Caco-2 (cell line): ENCODE measurements around the gene ZDHHC13. TPM values are rescaled to one million over a fixed set of nuclear protein-coding genes. Genes with fewer than 3 reads are reported as not detected.
"Not testable (repeated sequence)": the region's sequence is repeated elsewhere in the genome, so short reads cannot be mapped to it uniquely, and the experiment has no call there.

Experiments used
- BruUV-seq: library from RNA; stranded (reverse); fragments of 400-500 nt; replicated peaks from 2 replicates; lab custom pipeline; 2021; lab: Mats Ljungman, UMichigan
- CTCF ChIA-PET: fragments of 300-600 bp; sonication (Branson Sonifier 250); formaldehyde crosslinking; loops from one replicate; lab custom pipeline; 2022; ENCODE audit warnings: antibody characterized with exemption; lab: Charles Lee
- POLR2A ChIA-PET: fragments of 300-600 bp; sonication (Branson Sonifier 250); formaldehyde crosslinking; loops from one replicate; lab custom pipeline; 2022; ENCODE audit warnings: antibody characterized with exemption; lab: Charles Lee
- DNase-seq, 2 experiments: peaks; one replicate each; pipeline versions ENCODE4 v3.0.0 to v3.0.0-alpha.2; 2020 to 2022
- H3K27me3 ChIP-seq: replicated peaks from 2 replicates; pipeline ENCODE4 v1.6.0; 2011; ENCODE audit warnings: low read length; ENCODE audit not compliant: control insufficient read depth, insufficient read depth
- H3K36me3 ChIP-seq: 2 replicates; pipeline ENCODE4 v1.5.1; 2011; ENCODE audit warnings: low read length; ENCODE audit not compliant: control insufficient read depth, insufficient read depth
- H3K4me1 ChIP-seq: fragments of 250-450 bp; sonication (Bioruptor Pico); 2 replicates; pipeline ENCODE4 v1.5.1; 2020; ENCODE audit warnings: mild to moderate bottlenecking
- H3K4me3 ChIP-seq: 2 replicates; pipeline ENCODE4 v1.5.1; 2011; ENCODE audit warnings: low read depth, mild to moderate bottlenecking, control low read depth, low read length
- H3K9me3 ChIP-seq: fragments of 250-450 bp; sonication (Bioruptor Pico); 2 replicates; pipeline ENCODE4 v1.5.1; 2020; ENCODE audit warnings: mild to moderate bottlenecking, moderate library complexity
- H3K27ac Mint-ChIP-seq: one replicate; pipeline ENCODE4 v1.8.0; 2022; ENCODE audit warnings: mixed read lengths; ENCODE audit not compliant: unreplicated experiment
- H3K27me3 Mint-ChIP-seq: one replicate; pipeline ENCODE4 v1.8.0; 2022; ENCODE audit warnings: mixed read lengths; ENCODE audit not compliant: insufficient read depth, unreplicated experiment
- H3K36me3 Mint-ChIP-seq: one replicate; pipeline ENCODE4 v1.8.0; 2022; ENCODE audit warnings: mild to moderate bottlenecking, mixed read lengths; ENCODE audit not compliant: insufficient read depth, unreplicated experiment
- H3K4me1 Mint-ChIP-seq: one replicate; pipeline ENCODE4 v1.8.0; 2022; ENCODE audit warnings: low read depth, mixed read lengths; ENCODE audit not compliant: unreplicated experiment
- H3K4me3 Mint-ChIP-seq: one replicate; pipeline ENCODE4 v1.8.0; 2022; ENCODE audit warnings: mild to moderate bottlenecking, moderate library complexity, mixed read lengths; ENCODE audit not compliant: unreplicated experiment
- H3K9me3 Mint-ChIP-seq: one replicate; pipeline ENCODE4 v1.8.0; 2022; ENCODE audit warnings: mixed read lengths; ENCODE audit not compliant: unreplicated experiment
- CTCF ChIP-seq, 2 experiments: fragments of 200-600 bp in 1 of 2; IDR thresholded peaks; 1 replicate in 1 of 2; 2 replicates in 1 of 2; pipeline versions ENCODE4 v1.5.1 to v1.8.0; 2011 to 2022; ENCODE audit warnings: antibody characterized with exemption in 1 of 2, control low read depth in 1 of 2, inconsistent platforms in 1 of 2, low read depth in 1 of 2, low read length in 1 of 2, mild to moderate bottlenecking in 1 of 2, moderate library complexity in 1 of 2; ENCODE audit not compliant: insufficient read depth in 1 of 2, severe bottlenecking in 1 of 2, unreplicated experiment in 1 of 2
- intact Hi-C: fragments of 100-400 bp; cut with micrococcal nuclease; formaldehyde crosslinking; loops from one replicate; pipeline ENCODE4 v1.10.0; 2022; ENCODE audit not compliant: unreplicated experiment
- total RNA-seq: library from RNA; stranded (reverse); gene quantifications from 2 replicates; pipeline ENCODE4 v1.2.3, GENCODE V29; 2022

ZDHHC13 gene
- total RNA-seq, 1 experiment from 2014 or later, result 21.8 TPM

GRCh38 chr11:19121646-19122045 lies 4.7 kb downstream of the ZDHHC13 start:
- H3K4me1 ChIP-seq, result no peaks in the 10 kb centered on the region
- no peak overlapping the region for H3K4me3 ChIP-seq
- CTCF ChIA-PET, result no interaction called here
- Mint-ChIP-seq H3K36me3 (peaks cover 29% of the 10 kb centered on the region), H3K4me3 (no peak overlapping the region), H3K9me3 (no peaks in the 10 kb centered on the region), H3K27ac (no peak overlapping the region), H3K4me1 (peaks cover 13% of the 10 kb centered on the region), H3K27me3 (no peaks in the 10 kb centered on the region)
- H3K27me3 ChIP-seq, result no peaks in the 10 kb centered on the region
- DNase-seq, result no peak
- no TSS peak for BruUV-seq
- H3K36me3 ChIP-seq, result peaks cover 1% of the 10 kb centered on the region; the same call in 1 of the 2 replicates
- intact Hi-C loops, result no loop called here
- POLR2A ChIA-PET, result no interaction called here
- H3K9me3 ChIP-seq, result no peaks in the 10 kb centered on the region
- TF ChIP-seq CTCF (IDR thresholded peaks at IDR 0.05; ENCODE audit: insufficient read depth in 1 of 2, low read depth in 1 of 2, low read length in 1 of 2, severe bottlenecking in 1 of 2, unreplicated experiment in 1 of 2), result no peak

- H3K36me3 Mint-ChIP-seq, result peaks cover 31% of the 10 kb centered on the region
- H3K27ac Mint-ChIP-seq, result no peak overlapping the region
- ChIA-PET CTCF (no interaction called here), POLR2A (no interaction called here)
- TF ChIP-seq CTCF (IDR thresholded peaks at IDR 0.05; ENCODE audit: insufficient read depth in 1 of 2, low read depth in 1 of 2, low read length in 1 of 2, severe bottlenecking in 1 of 2, unreplicated experiment in 1 of 2), result no peak
- H3K9me3 Mint-ChIP-seq, result no peaks in the 10 kb centered on the region
- H3K4me1 ChIP-seq, result no peaks in the 10 kb centered on the region
- H3K9me3 ChIP-seq, result no peaks in the 10 kb centered on the region
- H3K4me3 Mint-ChIP-seq, result no peak overlapping the region
- H3K27me3 Mint-ChIP-seq, result no peaks in the 10 kb centered on the region
- no peak for DNase-seq
- intact Hi-C loops, result no loop called here
- peaks cover 13% of the 10 kb centered on the region for H3K4me1 Mint-ChIP-seq
- no peaks in the 10 kb centered on the region for H3K27me3 ChIP-seq
- H3K36me3 ChIP-seq, result peaks cover 1% of the 10 kb centered on the region; the same call in 1 of the 2 replicates
- H3K4me3 ChIP-seq, result no peak overlapping the region
- no TSS peak for BruUV-seq
These were observed 6.1 kb downstream of the ZDHHC13 start for GRCh38 chr11:19122960-19123615.

- H3K27me3 Mint-ChIP-seq, H3K4me3 Mint-ChIP-seq, H3K4me3 ChIP-seq, H3K27ac Mint-ChIP-seq, DNase-seq, H3K27me3 ChIP-seq, H3K9me3 Mint-ChIP-seq, H3K4me1 ChIP-seq, BruUV-seq, H3K36me3 ChIP-seq, POLR2A ChIA-PET, intact Hi-C loops, CTCF ChIA-PET, H3K4me1 Mint-ChIP-seq, H3K9me3 ChIP-seq: not testable (repeated sequence)
- H3K36me3 Mint-ChIP-seq, result peaks cover 38% of the 10 kb centered on the region
These were observed 9.8 kb downstream of the ZDHHC13 start for GRCh38 chr11:19126562-19127325.
